GM19395 (cell line): Measurements from ENCODE around the gene CAPN8.
A peak's percentile ranks its signal among the peaks of the same experiment; 100 is the strongest.
"Not testable (repeated sequence)": the region's sequence is repeated elsewhere in the genome, so short reads cannot be mapped to it uniquely, and the experiment has no call there.

Experiments used
- ATAC-seq: cut with Tn5 transposase; IDR thresholded peaks from one replicate; pipeline ENCODE4 v1.9.1; 2021; ENCODE audit warnings: mild to moderate bottlenecking, moderate library complexity; ENCODE audit not compliant: unreplicated experiment

Gene CAPN8

GRCh38 chr1:223534677-223535076 lies 130.8 kb downstream of the CAPN8 start:
- no peak for ATAC-seq

- no peak for ATAC-seq
Measured at GRCh38 chr1:223533708-223534107, 131.8 kb downstream of the CAPN8 start.

GRCh38 chr1:223531742-223532341 lies 133.7 kb downstream of the CAPN8 start:
- peak; percentile 65 for ATAC-seq

GRCh38 chr1:223525957-223526356 lies 139.5 kb downstream of the CAPN8 start:
- no peak for ATAC-seq

- ATAC-seq = no peak
Measured at GRCh38 chr1:223525546-223525945, 140.0 kb downstream of the CAPN8 start.

GRCh38 chr1:223524930-223525451 lies 140.5 kb downstream of the CAPN8 start:
- ATAC-seq = no peak

GRCh38 chr1:223521150-223521549 lies 144.4 kb downstream of the CAPN8 start:
- ATAC-seq = no peak

GRCh38 chr1:223520200-223520599 lies 145.3 kb downstream of the CAPN8 start:
- ATAC-seq = no peak

GRCh38 chr1:223519116-223519515 lies 146.4 kb downstream of the CAPN8 start:
- ATAC-seq = no peak

- ATAC-seq = not testable (repeated sequence)
Measured at GRCh38 chr1:223518553-223518952, 146.9 kb downstream of the CAPN8 start.

GRCh38 chr1:223515926-223516325 lies 149.6 kb downstream of the CAPN8 start:
- ATAC-seq = no peak

- no peak for ATAC-seq
Measured at GRCh38 chr1:223515421-223515820, 150.1 kb downstream of the CAPN8 start.

GRCh38 chr1:223514644-223515043 lies 150.9 kb downstream of the CAPN8 start:
- ATAC-seq = no peak

- no peak for ATAC-seq
Measured at GRCh38 chr1:223513309-223513708, 152.2 kb downstream of the CAPN8 start.

GRCh38 chr1:223512057-223512456 lies 153.4 kb downstream of the CAPN8 start:
- no peak for ATAC-seq

GRCh38 chr1:223508796-223509195 lies 156.7 kb downstream of the CAPN8 start:
- no peak for ATAC-seq

- ATAC-seq = no peak
Measured at GRCh38 chr1:223504741-223505140, 160.8 kb downstream of the CAPN8 start.

- no peak for ATAC-seq
Measured at GRCh38 chr1:223503348-223503747, 162.2 kb downstream of the CAPN8 start.

GRCh38 chr1:223500560-223501425 lies 164.7 kb downstream of the CAPN8 start:
- no peak for ATAC-seq

- ATAC-seq = no peak
Measured at GRCh38 chr1:223496883-223497282, 168.6 kb downstream of the CAPN8 start.

- ATAC-seq = no peak
Measured at GRCh38 chr1:223494926-223495645, 170.4 kb downstream of the CAPN8 start.
